Activated naive CD4-positive, alpha-beta T cell treated with anti-CD3 and anti-CD28 coated beads, Interleukin-2, amount 50 U/mL, for 16 hours (primary cell): ENCODE data around the gene BAIAP2.
A peak's percentile ranks its signal among the peaks of the same experiment; 100 is the strongest.

ENCODE experiments used
- DNase-seq: peaks from one replicate; pipeline ENCODE4 v3.0.0-alpha.2; 2020

BAIAP2 gene

GRCh38 chr17:81164371-81165245 lies 129.7 kb downstream of the BAIAP2 start:
- DNase-seq = peak; percentile 8

- DNase-seq = peak; percentile 18
Observed at GRCh38 chr17:81165246-81166032, 130.5 kb downstream of the BAIAP2 start, which contains the start of gene PVALEF. Gene PVALEF, plus strand, starts transcription at chr17:81165507. Its CDS starts 15,720 bp downstream, at chr17:81181227.

GRCh38 chr17:81166033-81166492 lies 131.1 kb downstream of the BAIAP2 start, which contains the start of gene AATK:
Gene AATK, minus strand, starts transcription at chr17:81166221. Its CDS starts 229 bp downstream, at chr17:81165992.
- DNase-seq = peak; percentile 21
